HL-60 (cell line): ENCODE data around the gene TMC8.

ENCODE experiments used
- DNase-seq, 2 experiments: peaks; one replicate each; pipeline ENCODE4 v3.0.0-alpha.2; 2010 to 2020; ENCODE audit warnings: low read depth in 1 of 2, low spot score in 1 of 2
- H3K27ac ChIP-seq: fragments of 250-450 bp; sonication (Bioruptor Pico); replicated peaks from 2 replicates; pipeline ENCODE4 v1.5.1; 2020; ENCODE audit warnings: mild to moderate bottlenecking, moderate library complexity
- H3K27me3 ChIP-seq: fragments of 250-450 bp; sonication (Bioruptor Pico); 2 replicates; pipeline ENCODE4 v1.5.1; 2021; ENCODE audit warnings: mild to moderate bottlenecking, moderate library complexity; ENCODE audit not compliant: insufficient read depth, poor library complexity, severe bottlenecking
- H3K4me3 ChIP-seq: replicated peaks from 2 replicates; pipeline ENCODE4 v1.5.1; 2011; ENCODE audit warnings: mild to moderate bottlenecking, control low read depth, low read length; ENCODE audit not compliant: insufficient read depth
- GABPA ChIP-seq: IDR thresholded peaks from 2 replicates; pipeline ENCODE4 v1.6.1; 2012; ENCODE audit warnings: low read depth
- POLR2AphosphoS5 ChIP-seq: IDR thresholded peaks from 2 replicates; pipeline ENCODE4 v1.6.1; 2012; ENCODE audit warnings: low read depth
- SPI1 ChIP-seq: IDR thresholded peaks from 2 replicates; pipeline ENCODE4 v1.6.1; 2012; ENCODE audit warnings: low read depth, mild to moderate bottlenecking, borderline replicate concordance
- TF ChIP-seq, protein P1 (sequence below): IDR thresholded peaks from 2 replicates; pipeline ENCODE4 v1.6.1; 2012; ENCODE audit warnings: low read depth; ENCODE audit not compliant: insufficient replicate concordance
- TF ChIP-seq, protein P2 (sequence below): IDR thresholded peaks from one replicate; pipeline ENCODE4 v1.5.1; 2011; ENCODE audit warnings: low read length, control low read depth, inconsistent platforms; ENCODE audit not compliant: insufficient read depth

Gene TMC8

DNA sequence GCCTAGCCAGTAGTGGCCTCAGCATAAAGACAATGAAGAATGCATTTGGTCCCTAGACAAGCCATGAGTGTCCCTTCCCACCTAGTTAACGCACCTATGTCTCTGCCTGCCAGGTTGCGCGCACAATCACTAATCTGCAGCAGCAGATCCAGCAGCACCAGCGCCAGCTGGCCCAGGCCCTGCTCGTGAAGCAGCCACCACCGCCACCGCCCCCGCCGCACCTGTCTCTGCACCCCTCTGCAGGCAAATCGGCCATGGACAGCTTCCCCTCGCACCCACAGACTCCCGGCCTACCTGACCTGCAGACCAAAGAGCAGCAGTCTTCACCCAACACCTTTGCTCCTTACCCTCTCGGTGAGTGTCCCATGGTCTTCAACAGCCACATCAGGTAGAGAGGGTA is 43.8 kb upstream of the TMC8 start:
- DNase-seq: no peak
- H3K27me3 ChIP-seq: no peaks in the 10 kb centered on the region
- TF ChIP-seq, protein P1, sequence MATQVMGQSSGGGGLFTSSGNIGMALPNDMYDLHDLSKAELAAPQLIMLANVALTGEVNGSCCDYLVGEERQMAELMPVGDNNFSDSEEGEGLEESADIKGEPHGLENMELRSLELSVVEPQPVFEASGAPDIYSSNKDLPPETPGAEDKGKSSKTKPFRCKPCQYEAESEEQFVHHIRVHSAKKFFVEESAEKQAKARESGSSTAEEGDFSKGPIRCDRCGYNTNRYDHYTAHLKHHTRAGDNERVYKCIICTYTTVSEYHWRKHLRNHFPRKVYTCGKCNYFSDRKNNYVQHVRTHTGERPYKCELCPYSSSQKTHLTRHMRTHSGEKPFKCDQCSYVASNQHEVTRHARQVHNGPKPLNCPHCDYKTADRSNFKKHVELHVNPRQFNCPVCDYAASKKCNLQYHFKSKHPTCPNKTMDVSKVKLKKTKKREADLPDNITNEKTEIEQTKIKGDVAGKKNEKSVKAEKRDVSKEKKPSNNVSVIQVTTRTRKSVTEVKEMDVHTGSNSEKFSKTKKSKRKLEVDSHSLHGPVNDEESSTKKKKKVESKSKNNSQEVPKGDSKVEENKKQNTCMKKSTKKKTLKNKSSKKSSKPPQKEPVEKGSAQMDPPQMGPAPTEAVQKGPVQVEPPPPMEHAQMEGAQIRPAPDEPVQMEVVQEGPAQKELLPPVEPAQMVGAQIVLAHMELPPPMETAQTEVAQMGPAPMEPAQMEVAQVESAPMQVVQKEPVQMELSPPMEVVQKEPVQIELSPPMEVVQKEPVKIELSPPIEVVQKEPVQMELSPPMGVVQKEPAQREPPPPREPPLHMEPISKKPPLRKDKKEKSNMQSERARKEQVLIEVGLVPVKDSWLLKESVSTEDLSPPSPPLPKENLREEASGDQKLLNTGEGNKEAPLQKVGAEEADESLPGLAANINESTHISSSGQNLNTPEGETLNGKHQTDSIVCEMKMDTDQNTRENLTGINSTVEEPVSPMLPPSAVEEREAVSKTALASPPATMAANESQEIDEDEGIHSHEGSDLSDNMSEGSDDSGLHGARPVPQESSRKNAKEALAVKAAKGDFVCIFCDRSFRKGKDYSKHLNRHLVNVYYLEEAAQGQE: no peak
- TF ChIP-seq POLR2AphosphoS5: no peak
- no peak for TF ChIP-seq SPI1
- TF ChIP-seq, protein P2, sequence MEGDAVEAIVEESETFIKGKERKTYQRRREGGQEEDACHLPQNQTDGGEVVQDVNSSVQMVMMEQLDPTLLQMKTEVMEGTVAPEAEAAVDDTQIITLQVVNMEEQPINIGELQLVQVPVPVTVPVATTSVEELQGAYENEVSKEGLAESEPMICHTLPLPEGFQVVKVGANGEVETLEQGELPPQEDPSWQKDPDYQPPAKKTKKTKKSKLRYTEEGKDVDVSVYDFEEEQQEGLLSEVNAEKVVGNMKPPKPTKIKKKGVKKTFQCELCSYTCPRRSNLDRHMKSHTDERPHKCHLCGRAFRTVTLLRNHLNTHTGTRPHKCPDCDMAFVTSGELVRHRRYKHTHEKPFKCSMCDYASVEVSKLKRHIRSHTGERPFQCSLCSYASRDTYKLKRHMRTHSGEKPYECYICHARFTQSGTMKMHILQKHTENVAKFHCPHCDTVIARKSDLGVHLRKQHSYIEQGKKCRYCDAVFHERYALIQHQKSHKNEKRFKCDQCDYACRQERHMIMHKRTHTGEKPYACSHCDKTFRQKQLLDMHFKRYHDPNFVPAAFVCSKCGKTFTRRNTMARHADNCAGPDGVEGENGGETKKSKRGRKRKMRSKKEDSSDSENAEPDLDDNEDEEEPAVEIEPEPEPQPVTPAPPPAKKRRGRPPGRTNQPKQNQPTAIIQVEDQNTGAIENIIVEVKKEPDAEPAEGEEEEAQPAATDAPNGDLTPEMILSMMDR: no peak
- TF ChIP-seq GABPA: no peak
- no peak overlapping the region for H3K27ac ChIP-seq
- H3K4me3 ChIP-seq: no peak overlapping the region

GRCh38 chr17:78088529-78088928 is 42.0 kb upstream of the TMC8 start:
- TF ChIP-seq, protein P1: no peak
- no peak for TF ChIP-seq GABPA
- TF ChIP-seq, protein P2: no peak
- H3K4me3 ChIP-seq: no peak overlapping the region
- no peak overlapping the region for H3K27ac ChIP-seq
- no peak for DNase-seq
- H3K27me3 ChIP-seq: no peaks in the 10 kb centered on the region

GRCh38 chr17:78089576-78090281 is 40.8 kb upstream of the TMC8 start:
- peak in 1 of 2 experiments; percentile 27 for DNase-seq
- no peaks in the 10 kb centered on the region for H3K27me3 ChIP-seq
- H3K4me3 ChIP-seq: no peak overlapping the region
- TF ChIP-seq SPI1: peak; percentile 94
- no peak for TF ChIP-seq GABPA
- no peak overlapping the region for H3K27ac ChIP-seq

GRCh38 chr17:78092794-78093324 is 37.7 kb upstream of the TMC8 start:
- Histone ChIP-seq H3K27me3 (no peaks in the 10 kb centered on the region), H3K27ac (no peak overlapping the region), H3K4me3 (no peak overlapping the region)
- no peak for DNase-seq
- no peak for TF ChIP-seq POLR2AphosphoS5
- TF ChIP-seq SPI1: no peak
- no peak for TF ChIP-seq GABPA
- TF ChIP-seq, protein P1: no peak
- TF ChIP-seq, protein P2: no peak
